ENCODE results near the gene HHIPL1.
A peak's percentile ranks its signal among the peaks of the same experiment; 100 is the strongest.

HHIPL1 gene

DNA sequence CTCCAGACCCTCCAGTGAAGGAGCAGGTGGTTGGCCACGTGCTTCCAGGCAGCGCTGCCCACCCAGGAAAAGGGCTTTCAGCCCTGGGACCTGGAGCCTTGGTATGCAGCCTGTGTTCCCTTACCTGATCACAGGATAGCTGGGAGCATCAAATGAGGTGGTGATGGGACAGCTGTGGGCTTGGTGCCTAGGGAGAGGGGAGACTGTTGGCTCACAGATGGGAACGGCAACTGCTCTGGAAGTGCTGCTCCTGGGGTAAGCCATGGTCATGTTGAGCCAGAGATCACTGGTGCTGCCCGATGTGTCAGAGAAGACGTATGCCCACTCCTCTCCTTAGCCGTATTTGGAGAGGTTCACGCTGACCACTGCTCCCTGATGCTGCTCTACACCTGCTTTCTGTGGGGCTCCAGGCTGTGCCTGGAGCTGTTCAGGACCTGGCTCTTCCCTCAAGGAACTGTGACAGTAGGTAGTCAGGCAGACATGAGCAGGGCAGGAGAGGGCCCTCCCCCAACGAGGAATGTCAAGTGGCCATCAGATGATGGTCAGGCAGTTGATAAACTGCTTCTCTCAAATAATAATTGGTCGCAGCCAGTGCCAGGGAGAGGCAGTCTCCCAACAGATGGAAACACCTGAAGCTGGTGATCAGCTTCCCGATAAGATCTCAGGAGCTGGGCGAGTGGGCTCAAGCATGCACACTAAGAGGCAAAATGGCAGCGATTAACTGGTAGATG is 36.3 kb downstream of the HHIPL1 start:
- Histone ChIP-seq H3K36me3 (ENCODE audit: insufficient read depth, low read length) (no peaks in the 10 kb centered on the region), H4K20me1 (ENCODE audit: insufficient read depth, low read length) (peaks cover 4% of the 10 kb centered on the region), H3K4me1 (ENCODE audit: insufficient read depth, low read length) (peaks cover 19% of the 10 kb centered on the region), H3K4me3 (ENCODE audit: low read depth in 1 of 2, low read length in 2 of 2) (no peak overlapping the region), H2AFZ (ENCODE audit: low read depth, low read length) (no peak overlapping the region), H3K27me3 (ENCODE audit: insufficient read depth, low read length, poor library complexity) (peaks cover 16% of the 10 kb centered on the region), H3K9me3 (ENCODE audit: insufficient read depth, low read length, severe bottlenecking) (peaks cover 7% of the 10 kb centered on the region), H3K79me2 (ENCODE audit: insufficient read depth, low read length) (no peaks in the 10 kb centered on the region), H3K4me2 (ENCODE audit: insufficient read depth, low read length) (no peak overlapping the region), H3K27ac (ENCODE audit: low read length) (no peak overlapping the region), H3K9ac (ENCODE audit: low read depth, low read length) (no peak overlapping the region)
- ATAC-seq (ENCODE audit: insufficient read depth, low read depth) (no peak), DNase-seq (no peak)
- no peak for TF ChIP-seq EZH2 (IDR thresholded peaks at IDR 0.05; ENCODE audit: borderline replicate concordance, low read depth, low read length, severe bottlenecking)
- no peak for TF ChIP-seq CTCF (IDR thresholded peaks at IDR 0.05; ENCODE audit: borderline replicate concordance, extremely low read depth, low read length, poor library complexity, severe bottlenecking)

DNA sequence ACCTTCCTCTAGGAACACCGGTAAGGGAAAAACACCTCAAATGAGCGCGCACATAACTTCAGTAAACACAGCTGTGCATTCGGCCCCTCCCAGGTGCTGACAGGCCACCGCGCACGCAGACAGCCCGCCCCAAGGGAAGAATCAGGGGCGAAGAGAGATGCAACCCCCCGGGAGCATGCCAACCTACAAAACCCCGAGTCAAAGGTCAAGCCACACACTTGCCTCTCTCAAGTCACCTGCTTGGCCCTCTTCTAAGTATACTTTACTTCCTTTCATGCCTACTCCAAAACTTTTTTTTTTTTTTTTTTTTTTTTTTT is 36.9 kb downstream of the HHIPL1 start:
- no peak overlapping the region for H3K4me3 ChIP-seq (ENCODE audit: low read depth in 1 of 2, low read length in 2 of 2)
- no peak for TF ChIP-seq CTCF (IDR thresholded peaks at IDR 0.05; ENCODE audit: borderline replicate concordance, extremely low read depth, low read length, poor library complexity, severe bottlenecking)
- TF ChIP-seq EZH2 (IDR thresholded peaks at IDR 0.05; ENCODE audit: borderline replicate concordance, low read depth, low read length, severe bottlenecking) = no peak
- H3K27me3 ChIP-seq (ENCODE audit: insufficient read depth, low read length, poor library complexity) = peaks cover 21% of the 10 kb centered on the region
- ATAC-seq (ENCODE audit: insufficient read depth, low read depth) (no peak), DNase-seq (no peak)
- H3K9ac ChIP-seq (ENCODE audit: low read depth, low read length) = no peak overlapping the region
- H3K4me1 ChIP-seq (ENCODE audit: insufficient read depth, low read length) = peaks cover 19% of the 10 kb centered on the region
- H3K79me2 ChIP-seq (ENCODE audit: insufficient read depth, low read length) = no peaks in the 10 kb centered on the region
- no peak overlapping the region for H2AFZ ChIP-seq (ENCODE audit: low read depth, low read length)
- peaks cover 4% of the 10 kb centered on the region for H4K20me1 ChIP-seq (ENCODE audit: insufficient read depth, low read length)
- no peaks in the 10 kb centered on the region for H3K36me3 ChIP-seq (ENCODE audit: insufficient read depth, low read length)
- no peak overlapping the region for H3K27ac ChIP-seq (ENCODE audit: low read length)
- peaks cover 7% of the 10 kb centered on the region for H3K9me3 ChIP-seq (ENCODE audit: insufficient read depth, low read length, severe bottlenecking)
- no peak overlapping the region for H3K4me2 ChIP-seq (ENCODE audit: insufficient read depth, low read length)

- Histone ChIP-seq H3K4me2 (ENCODE audit: insufficient read depth, low read length) (peak overlapping the region; percentile 92), H3K9me3 (ENCODE audit: insufficient read depth, low read length, severe bottlenecking) (peaks cover 3% of the 10 kb centered on the region), H3K4me1 (ENCODE audit: insufficient read depth, low read length) (peaks cover 25% of the 10 kb centered on the region), H3K4me3 (ENCODE audit: low read depth in 1 of 2, low read length in 2 of 2) (peak overlapping the region; percentile 41 to 67), H2AFZ (ENCODE audit: low read depth, low read length) (peak overlapping the region; percentile 81), H4K20me1 (ENCODE audit: insufficient read depth, low read length) (peaks cover 9% of the 10 kb centered on the region), H3K27me3 (ENCODE audit: insufficient read depth, low read length, poor library complexity) (peaks cover 31% of the 10 kb centered on the region), H3K36me3 (ENCODE audit: insufficient read depth, low read length) (no peaks in the 10 kb centered on the region), H3K79me2 (ENCODE audit: insufficient read depth, low read length) (no peaks in the 10 kb centered on the region), H3K9ac (ENCODE audit: low read depth, low read length) (peak overlapping the region; percentile 66), H3K27ac (ENCODE audit: low read length) (peak overlapping the region; percentile 68)
- peak; percentile 77 for DNase-seq
- no peak for TF ChIP-seq EZH2 (IDR thresholded peaks at IDR 0.05; ENCODE audit: borderline replicate concordance, low read depth, low read length, severe bottlenecking)
- TF ChIP-seq CTCF (IDR thresholded peaks at IDR 0.05; ENCODE audit: borderline replicate concordance, extremely low read depth, low read length, poor library complexity, severe bottlenecking) = peak; percentile 93
- peak; percentile 56 for ATAC-seq (ENCODE audit: insufficient read depth, low read depth)
These were observed 38.1 kb downstream of the HHIPL1 start for GRCh38 chr14:99682809-99683618.
